ENCODE data around the gene TRIM34. TPM values are rescaled to one million over a fixed set of nuclear protein-coding genes. Genes with fewer than 3 reads are reported as not detected.

TRIM34 gene
- total and polyA plus RNA-seq, 2 of the 8 experiments (the other 6 are each of a cell fraction or from before 2014, with no cell fraction given): 0.76 to 5.8 TPM

GRCh38 chr11:5626196-5626595 lies 1.4 kb downstream of the TRIM34 start:
- no peak overlapping the region for H3K27ac ChIP-seq (ENCODE audit: low read depth, low read length)
- DNase-seq (ENCODE audit: low read depth in 1 of 2, low spot score in 2 of 2): no peak
- H2BK120ac ChIP-seq (replicated peaks; ENCODE audit: low read depth, low read length): no peak overlapping the region
- no peak for FAIRE-seq
- no peaks in the 10 kb centered on the region for H3K9me3 ChIP-seq (ENCODE audit: insufficient read depth in 2 of 2, low read depth in 1 of 2, low read length in 1 of 2)
- peaks cover 0 to 13% (median 4%) of the 10 kb centered on the region in 4 experiments; a peak in 4 of 7 replicates for H3K4me1 ChIP-seq (replicated peaks in 1 of 4; ENCODE audit: control insufficient read depth in 3 of 4, insufficient read depth in 4 of 4, low read length in 3 of 4)
- H4K8ac ChIP-seq (ENCODE audit: extremely low read depth, insufficient read depth, low read length): no peak overlapping the region
- no peak overlapping the region for H2BK20ac ChIP-seq (ENCODE audit: low read length)
- ChIA-PET CTCF (ENCODE audit: partially characterized antibody) (interaction anchor here (1.0 kb wide), 1 partner anchor 33 kb away, joined by 3 read pairs; no protein-coding TSS in a partner anchor), POLR2A (ENCODE audit: partially characterized antibody) (no interaction called here)
- WGBS, 2 experiments (ENCODE audit: extremely low coverage in 1 of 2, insufficient coverage in 1 of 2, insufficient read length in 1 of 2, insufficient replicate concordance in 2 of 2, low coverage in 1 of 2, low lambda C conversion rate in 2 of 2, missing lambda C conversion rate in 1 of 2): 86% methylated on average over 5 of the region's 5 CpGs; no CpG with 5 or more reads in 1 of the 2 experiments
- H3K56ac ChIP-seq (replicated peaks; ENCODE audit: insufficient read length, low read depth, low read length): no peak overlapping the region
- H4K91ac ChIP-seq (replicated peaks; ENCODE audit: insufficient read length, low read length): no peak overlapping the region
- H2BK5ac ChIP-seq (ENCODE audit: low read depth, low read length): no peak overlapping the region
- H3K4ac ChIP-seq (replicated peaks; ENCODE audit: insufficient read length, low read depth, low read length): no peak overlapping the region
- no peak overlapping the region for H4K5ac ChIP-seq (ENCODE audit: insufficient read length, low read depth, low read length)
- no peak overlapping the region for H2BK12ac ChIP-seq (ENCODE audit: low read depth, low read length)
- H3K23me2 ChIP-seq (ENCODE audit: low read depth, low read length): no peaks in the 10 kb centered on the region
- no peak overlapping the region for H3K4me3 ChIP-seq (ENCODE audit: extremely low read depth in 1 of 4, insufficient read depth in 2 of 4, low read depth in 3 of 4, low read length in 4 of 4)
- H3K79me1 ChIP-seq (ENCODE audit: low read depth, low read length): no peaks in the 10 kb centered on the region; the same call in 1 of the 2 replicates
- H2AK5ac ChIP-seq (ENCODE audit: low read depth, low read length): no peak overlapping the region
- no peak overlapping the region for H2BK15ac ChIP-seq (ENCODE audit: low read length)
- no peaks in the 10 kb centered on the region for H4K20me1 ChIP-seq (replicated peaks in 1 of 2; ENCODE audit: control insufficient read depth in 1 of 2, insufficient read depth in 2 of 2, low read length in 2 of 2)
- H3K14ac ChIP-seq (ENCODE audit: insufficient read length): no peak overlapping the region
- no peaks in the 10 kb centered on the region for H3K36me3 ChIP-seq (ENCODE audit: control insufficient read depth in 2 of 4, insufficient read depth in 4 of 4, low read length in 3 of 4)
- H3K23ac ChIP-seq (ENCODE audit: insufficient read length): no peak overlapping the region
- no peak overlapping the region for H3K4me2 ChIP-seq (ENCODE audit: insufficient read depth in 1 of 2, low read depth in 2 of 2, low read length in 2 of 2)
- H2AFZ ChIP-seq (ENCODE audit: low read length): no peak overlapping the region
- no peaks in the 10 kb centered on the region for H3K27me3 ChIP-seq (replicated peaks in 1 of 4; ENCODE audit: control insufficient read depth in 3 of 4, extremely low read depth in 1 of 4, insufficient read depth in 3 of 4, low read length in 3 of 4)
- no peak overlapping the region for H3K9ac ChIP-seq (replicated peaks in 1 of 4; ENCODE audit: extremely low read depth in 1 of 4, low read depth in 3 of 4, low read length in 3 of 4)
- no peak overlapping the region for H3K18ac ChIP-seq (ENCODE audit: extremely low read depth, low read length)
- no peaks in the 10 kb centered on the region for H3K79me2 ChIP-seq (ENCODE audit: control insufficient read depth in 1 of 2, insufficient read depth in 2 of 2, low read length in 2 of 2)
- TF ChIP-seq ASH2L (IDR thresholded peaks at IDR 0.05; ENCODE audit: low read length) (no peak), SAP30 (IDR thresholded peaks at IDR 0.05; ENCODE audit: insufficient read depth, insufficient replicate concordance, low read length) (no peak), JUN (IDR thresholded peaks at IDR 0.05; ENCODE audit: low read depth, low read length) (no peak), SP2 (IDR thresholded peaks at IDR 0.05; ENCODE audit: low read length) (no peak), CHD1 (IDR thresholded peaks at IDR 0.05; ENCODE audit: low read depth, low read length) (no peak), NANOG (IDR thresholded peaks at IDR 0.05; ENCODE audit: insufficient read depth, low read depth, low read length, poor library complexity, severe bottlenecking) (no peak), GABPA (IDR thresholded peaks at IDR 0.05; ENCODE audit: borderline replicate concordance, insufficient read depth, low read length) (no peak), SIX5 (IDR thresholded peaks at IDR 0.05; ENCODE audit: low read depth, low read length) (no peak), YY1 (IDR thresholded peaks at IDR 0.05; ENCODE audit: low read depth, low read length) (no peak), MAX (IDR thresholded peaks at IDR 0.05) (no peak), EP300 (IDR thresholded peaks at IDR 0.05; ENCODE audit: borderline replicate concordance in 1 of 2, low read depth in 2 of 2, low read length in 2 of 2) (no peak)
- TF ChIP-seq, protein P1, sequence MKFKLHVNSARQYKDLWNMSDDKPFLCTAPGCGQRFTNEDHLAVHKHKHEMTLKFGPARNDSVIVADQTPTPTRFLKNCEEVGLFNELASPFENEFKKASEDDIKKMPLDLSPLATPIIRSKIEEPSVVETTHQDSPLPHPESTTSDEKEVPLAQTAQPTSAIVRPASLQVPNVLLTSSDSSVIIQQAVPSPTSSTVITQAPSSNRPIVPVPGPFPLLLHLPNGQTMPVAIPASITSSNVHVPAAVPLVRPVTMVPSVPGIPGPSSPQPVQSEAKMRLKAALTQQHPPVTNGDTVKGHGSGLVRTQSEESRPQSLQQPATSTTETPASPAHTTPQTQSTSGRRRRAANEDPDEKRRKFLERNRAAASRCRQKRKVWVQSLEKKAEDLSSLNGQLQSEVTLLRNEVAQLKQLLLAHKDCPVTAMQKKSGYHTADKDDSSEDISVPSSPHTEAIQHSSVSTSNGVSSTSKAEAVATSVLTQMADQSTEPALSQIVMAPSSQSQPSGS (IDR thresholded peaks at IDR 0.05; ENCODE audit: low read length): no peak
